Memory B cell (primary cell): ENCODE results near the gene TRMT10A.

Experiments used
- ATAC-seq: fragments of 150-1000 bp; cut with Tn5 transposase; 2 replicates; pipeline ENCODE4 v1.10.0; 2021; ENCODE audit warnings: low read depth, mild to moderate bottlenecking, moderate library complexity
- DNase-seq, 2 donors: peaks; one replicate each; pipeline ENCODE4 v3.0.0; 2022; ENCODE audit warnings: low spot score in 2 of 2
- H3K27ac Mint-ChIP-seq: one replicate; pipeline ENCODE4 v1.8.0; 2022; ENCODE audit warnings: mild to moderate bottlenecking, moderate library complexity, mixed read lengths
- H3K27me3 Mint-ChIP-seq: one replicate; pipeline ENCODE4 v1.8.0; 2022; ENCODE audit warnings: mixed read lengths
- H3K36me3 Mint-ChIP-seq: one replicate; pipeline ENCODE4 v1.8.0; 2022; ENCODE audit warnings: mild to moderate bottlenecking, mixed read lengths
- H3K4me1 Mint-ChIP-seq: one replicate; pipeline ENCODE4 v1.8.0; 2022; ENCODE audit warnings: mixed read lengths
- H3K4me3 Mint-ChIP-seq: one replicate; pipeline ENCODE4 v1.8.0; 2022; ENCODE audit warnings: mild to moderate bottlenecking, moderate library complexity, mixed read lengths
- H3K9me3 Mint-ChIP-seq: one replicate; pipeline ENCODE4 v1.8.0; 2022; ENCODE audit warnings: mixed read lengths

TRMT10A gene

GRCh38 chr4:99563310-99564186 is at the start of gene TRMT10A:
Gene TRMT10A, minus strand, starts transcription at chr4:99564039. Its CDS starts 4,701 bp downstream, at chr4:99559338.
- peaks cover 4% of the 10 kb centered on the region for H3K27me3 Mint-ChIP-seq
- DNase-seq (peak; percentile 86 to 89), ATAC-seq (peak; percentile 82)
- peak within 1 kb of the TSS; percentile 94 for H3K4me3 Mint-ChIP-seq
- no peaks in the 10 kb centered on the region for H3K9me3 Mint-ChIP-seq
- H3K36me3 Mint-ChIP-seq, result no peaks in the 10 kb centered on the region
- peak within 1 kb of the TSS; percentile 100 for H3K27ac Mint-ChIP-seq
- peaks cover 7% of the 10 kb centered on the region for H3K4me1 Mint-ChIP-seq

GRCh38 chr4:99612704-99613103 is 48.9 kb upstream of the TRMT10A start:
- H3K36me3 Mint-ChIP-seq, result no peaks in the 10 kb centered on the region
- no peak overlapping the region for H3K27ac Mint-ChIP-seq

GRCh38 chr4:99612281-99612680 is 48.4 kb upstream of the TRMT10A start:
- ATAC-seq (no peak), DNase-seq (no peak)
- Mint-ChIP-seq H3K9me3 (no peaks in the 10 kb centered on the region), H3K27ac (no peak overlapping the region), H3K4me1 (no peaks in the 10 kb centered on the region), H3K27me3 (peaks cover 5% of the 10 kb centered on the region), H3K4me3 (no peak overlapping the region), H3K36me3 (no peaks in the 10 kb centered on the region)

More at GRCh38 chr4:99612704-99613103, 48.9 kb upstream of the TRMT10A start:
- Mint-ChIP-seq H3K27me3 (peaks cover 5% of the 10 kb centered on the region), H3K4me3 (no peak overlapping the region), H3K9me3 (no peaks in the 10 kb centered on the region), H3K4me1 (no peaks in the 10 kb centered on the region)
- no peak for ATAC-seq
- no peak for DNase-seq

GRCh38 chr4:99610605-99611175 is 46.9 kb upstream of the TRMT10A start:
- Mint-ChIP-seq H3K4me1 (no peaks in the 10 kb centered on the region), H3K4me3 (no peak overlapping the region), H3K36me3 (no peaks in the 10 kb centered on the region), H3K9me3 (no peaks in the 10 kb centered on the region), H3K27ac (no peak overlapping the region), H3K27me3 (peaks cover 6% of the 10 kb centered on the region)
- ATAC-seq (no peak), DNase-seq (no peak)

- H3K9me3 Mint-ChIP-seq, result no peaks in the 10 kb centered on the region
- H3K36me3 Mint-ChIP-seq, result no peaks in the 10 kb centered on the region
- H3K4me1 Mint-ChIP-seq, result no peaks in the 10 kb centered on the region
- H3K4me3 Mint-ChIP-seq, result no peak overlapping the region
- no peak overlapping the region for H3K27ac Mint-ChIP-seq
- no peak for ATAC-seq
- no peak for DNase-seq
- peaks cover 7% of the 10 kb centered on the region for H3K27me3 Mint-ChIP-seq
These were observed 44.6 kb upstream of the TRMT10A start for GRCh38 chr4:99608417-99608816.

- H3K36me3 Mint-ChIP-seq, result no peaks in the 10 kb centered on the region
- DNase-seq (no peak), ATAC-seq (no peak)
- H3K4me1 Mint-ChIP-seq, result no peaks in the 10 kb centered on the region
- H3K27ac Mint-ChIP-seq, result no peak overlapping the region
- H3K27me3 Mint-ChIP-seq, result peaks cover 7% of the 10 kb centered on the region
- H3K9me3 Mint-ChIP-seq, result no peaks in the 10 kb centered on the region
- H3K4me3 Mint-ChIP-seq, result no peak overlapping the region
These were observed 42.9 kb upstream of the TRMT10A start for GRCh38 chr4:99606716-99607115.

GRCh38 chr4:99594818-99595217 is 31.0 kb upstream of the TRMT10A start:
- no peaks in the 10 kb centered on the region for H3K4me1 Mint-ChIP-seq
- no peaks in the 10 kb centered on the region for H3K9me3 Mint-ChIP-seq
- H3K4me3 Mint-ChIP-seq, result no peak overlapping the region
- H3K27me3 Mint-ChIP-seq, result no peaks in the 10 kb centered on the region
- no peak overlapping the region for H3K27ac Mint-ChIP-seq
- no peaks in the 10 kb centered on the region for H3K36me3 Mint-ChIP-seq
- ATAC-seq (no peak), DNase-seq (no peak)

GRCh38 chr4:99593781-99594641 is 30.2 kb upstream of the TRMT10A start:
- Mint-ChIP-seq H3K4me1 (no peaks in the 10 kb centered on the region), H3K9me3 (no peaks in the 10 kb centered on the region), H3K27ac (no peak overlapping the region), H3K4me3 (no peak overlapping the region), H3K27me3 (no peaks in the 10 kb centered on the region), H3K36me3 (no peaks in the 10 kb centered on the region)
- no peak for DNase-seq
- ATAC-seq, result no peak

GRCh38 chr4:99591757-99592156 is 27.9 kb upstream of the TRMT10A start:
- Mint-ChIP-seq H3K4me3 (no peak overlapping the region), H3K36me3 (no peaks in the 10 kb centered on the region), H3K4me1 (no peaks in the 10 kb centered on the region), H3K27ac (no peak overlapping the region), H3K9me3 (no peaks in the 10 kb centered on the region), H3K27me3 (no peaks in the 10 kb centered on the region)
- ATAC-seq (no peak), DNase-seq (no peak)

GRCh38 chr4:99587803-99588202 is 24.0 kb upstream of the TRMT10A start:
- H3K27ac Mint-ChIP-seq, result no peak overlapping the region
- peaks cover 4% of the 10 kb centered on the region for H3K27me3 Mint-ChIP-seq
- DNase-seq (no peak), ATAC-seq (no peak)
- no peaks in the 10 kb centered on the region for H3K9me3 Mint-ChIP-seq
- H3K4me3 Mint-ChIP-seq, result no peak overlapping the region
- no peaks in the 10 kb centered on the region for H3K36me3 Mint-ChIP-seq
- H3K4me1 Mint-ChIP-seq, result no peaks in the 10 kb centered on the region

GRCh38 chr4:99587309-99587708 is 23.5 kb upstream of the TRMT10A start:
- ATAC-seq, result no peak
- no peak for DNase-seq
- Mint-ChIP-seq H3K27ac (no peak overlapping the region), H3K4me3 (no peak overlapping the region), H3K4me1 (no peaks in the 10 kb centered on the region), H3K27me3 (peaks cover 4% of the 10 kb centered on the region), H3K9me3 (no peaks in the 10 kb centered on the region), H3K36me3 (no peaks in the 10 kb centered on the region)

GRCh38 chr4:99586797-99587196 is 23.0 kb upstream of the TRMT10A start:
- Mint-ChIP-seq H3K9me3 (no peaks in the 10 kb centered on the region), H3K4me1 (no peaks in the 10 kb centered on the region), H3K36me3 (no peaks in the 10 kb centered on the region), H3K27me3 (peaks cover 8% of the 10 kb centered on the region), H3K27ac (no peak overlapping the region), H3K4me3 (no peak overlapping the region)
- no peak for ATAC-seq
- DNase-seq, result no peak

GRCh38 chr4:99586322-99586721 is 22.5 kb upstream of the TRMT10A start:
- Mint-ChIP-seq H3K9me3 (no peaks in the 10 kb centered on the region), H3K27ac (no peak overlapping the region), H3K4me1 (no peaks in the 10 kb centered on the region), H3K4me3 (no peak overlapping the region), H3K27me3 (peaks cover 10% of the 10 kb centered on the region), H3K36me3 (no peaks in the 10 kb centered on the region)
- DNase-seq (no peak), ATAC-seq (no peak)

GRCh38 chr4:99585516-99585915 is 21.7 kb upstream of the TRMT10A start:
- ATAC-seq (no peak), DNase-seq (no peak)
- H3K9me3 Mint-ChIP-seq, result no peaks in the 10 kb centered on the region
- no peaks in the 10 kb centered on the region for H3K4me1 Mint-ChIP-seq
- H3K4me3 Mint-ChIP-seq, result no peak overlapping the region
- H3K36me3 Mint-ChIP-seq, result no peaks in the 10 kb centered on the region
- peaks cover 10% of the 10 kb centered on the region for H3K27me3 Mint-ChIP-seq
- no peak overlapping the region for H3K27ac Mint-ChIP-seq
